Endothelial cell of umbilical vein (primary cell): ENCODE measurements around the gene EVC2. TPM values are rescaled to one million over a fixed set of nuclear protein-coding genes. Genes with fewer than 3 reads are reported as not detected.

Source experiments
- BruUV-seq: library from RNA; stranded (reverse); fragments of 400-500 nt; replicated peaks from 2 replicates; lab custom pipeline; 2021; lab: Mats Ljungman, UMichigan
- CTCF ChIA-PET: fragments of 300-600, 350-600 bp; sonication (Branson Sonifier 250); formaldehyde crosslinking; loops from one replicate; lab custom pipeline; 2021; ENCODE audit warnings: antibody characterized with exemption, inconsistent platforms; lab: Charles Lee
- POLR2A ChIA-PET: fragments of 300-600, 350-600 bp; sonication (Branson Sonifier 250); formaldehyde crosslinking; loops from one replicate; lab custom pipeline; 2021; ENCODE audit warnings: antibody characterized with exemption, inconsistent platforms; lab: Charles Lee
- DNase-seq: peaks from one replicate; pipeline ENCODE4 v3.0.0-alpha.2; 2011; ENCODE audit warnings: low read depth, low spot score
- FAIRE-seq: peaks from 2 replicates; lab custom pipeline; 2011; peaks lifted over from hg19 to GRCh38; lab: Jason Lieb, UNC
- H2AFZ ChIP-seq: 2 replicates; pipeline ENCODE4 v1.6.0; 2012; ENCODE audit warnings: low read depth, low read length, control low read depth, inconsistent platforms
- H3K27ac ChIP-seq: 2 replicates; pipeline ENCODE4 v1.5.1; 2011; ENCODE audit warnings: low read depth, mild to moderate bottlenecking, control low read depth, low read length, moderate library complexity; ENCODE audit not compliant: insufficient read depth
- H3K27me3 ChIP-seq, 2 experiments: 2 replicates each; pipeline versions ENCODE4 v1.6.0 to v1.6.1; 2011; ENCODE audit warnings: low read length in 2 of 2, mixed read lengths in 1 of 2; ENCODE audit not compliant: control insufficient read depth in 2 of 2, insufficient read depth in 2 of 2
- H3K36me3 ChIP-seq, 2 experiments: 2 replicates in 1 of 2; 3 replicates in 1 of 2; pipeline ENCODE4 v1.5.1; 2011; ENCODE audit warnings: low read length in 2 of 2, mild to moderate bottlenecking in 1 of 2, moderate library complexity in 1 of 2; ENCODE audit not compliant: control insufficient read depth in 2 of 2, insufficient read depth in 2 of 2; ENCODE audit errors: extremely low read depth in 1 of 2
- H3K4me1 ChIP-seq: 3 replicates; pipeline ENCODE4 v1.5.1; 2011; ENCODE audit warnings: mild to moderate bottlenecking, low read length; ENCODE audit not compliant: control insufficient read depth, insufficient read depth; ENCODE audit errors: extremely low read depth
- H3K4me2 ChIP-seq: 2 replicates; pipeline ENCODE4 v1.6.1; 2011; ENCODE audit warnings: low read length, control low read depth, mixed read lengths; ENCODE audit not compliant: insufficient read depth
- H3K4me3 ChIP-seq, 3 experiments: fragments of 200-600 bp in 1 of 3; sonication (generic), shearing (Covaris generic) in 1 of 3; replicated peaks in 1 of 3; 2 replicates each; pipeline ENCODE4 v1.5.1; 2011 to 2016; ENCODE audit warnings: control low read depth in 3 of 3, low read length in 3 of 3, mild to moderate bottlenecking in 2 of 3, inconsistent platforms in 1 of 3, low read depth in 1 of 3, moderate library complexity in 1 of 3; ENCODE audit not compliant: insufficient read depth in 1 of 3
- H3K79me2 ChIP-seq: 2 replicates; pipeline ENCODE4 v1.6.0; 2012; ENCODE audit warnings: low read length, inconsistent platforms; ENCODE audit not compliant: control insufficient read depth, insufficient read depth
- H3K9ac ChIP-seq: replicated peaks from 2 replicates; pipeline ENCODE3; 2011; ENCODE audit warnings: low read length, control low read depth; ENCODE audit not compliant: insufficient read depth; ENCODE audit errors: extremely low read depth
- H3K9me1 ChIP-seq: replicated peaks from 3 replicates; pipeline ENCODE4 v1.6.0; 2011; ENCODE audit warnings: mild to moderate bottlenecking, low read length; ENCODE audit not compliant: control insufficient read depth, insufficient read depth; ENCODE audit errors: extremely low read depth
- H3K9me3 ChIP-seq: replicated peaks from 2 replicates; pipeline ENCODE4 v1.5.1; 2012; ENCODE audit warnings: low read length, inconsistent platforms; ENCODE audit not compliant: control insufficient read depth, insufficient read depth
- H4K20me1 ChIP-seq: replicated peaks from 2 replicates; pipeline ENCODE3; 2011; ENCODE audit warnings: mild to moderate bottlenecking, low read length; ENCODE audit not compliant: control insufficient read depth, insufficient read depth; ENCODE audit errors: extremely low read depth
- EZH2 ChIP-seq: IDR thresholded peaks from 2 replicates; pipeline ENCODE4 v1.6.1; 2012; ENCODE audit warnings: borderline replicate concordance, low read depth, mild to moderate bottlenecking, moderate library complexity, low read length, inconsistent platforms; ENCODE audit not compliant: severe bottlenecking
- FOS ChIP-seq: IDR thresholded peaks from 2 replicates; pipeline ENCODE4 v1.6.1; 2011; ENCODE audit warnings: mild to moderate bottlenecking, low read length, moderate library complexity, borderline replicate concordance; ENCODE audit not compliant: insufficient read depth
- GATA2 ChIP-seq: IDR thresholded peaks from 2 replicates; pipeline ENCODE4 v1.7.0; 2011; ENCODE audit warnings: low read depth, mild to moderate bottlenecking, moderate library complexity, mixed read lengths, low read length; ENCODE audit not compliant: insufficient read length, insufficient read depth
- JUN ChIP-seq: IDR thresholded peaks from 2 replicates; pipeline ENCODE4 v1.6.1; 2011; ENCODE audit warnings: borderline replicate concordance, low read depth; ENCODE audit not compliant: insufficient read length, insufficient read depth
- MYC ChIP-seq: IDR thresholded peaks from one replicate; pipeline ENCODE4 v1.6.1; 2011; ENCODE audit warnings: mild to moderate bottlenecking, low read depth, low read length
- POLR2A ChIP-seq: IDR thresholded peaks from 2 replicates; pipeline ENCODE4 v1.6.1; 2012; ENCODE audit warnings: low read depth, mild to moderate bottlenecking, control low read depth, low read length
- POLR2AphosphoS5 ChIP-seq: IDR thresholded peaks from 2 replicates; pipeline ENCODE4 v1.6.1; 2012; ENCODE audit warnings: low read depth, mild to moderate bottlenecking, control low read depth, low read length, moderate library complexity; ENCODE audit not compliant: insufficient read depth
- dilution Hi-C: fragments of 300-500 bp; cut with MboI; formaldehyde crosslinking; loops from one replicate; pipeline ENCODE4 v1.15.0; 2019; ENCODE audit warnings: low sequenced_read_pairs; ENCODE audit not compliant: extremely low pct_ligation_motif_present
- intact Hi-C: fragments of 100-400 bp; cut with micrococcal nuclease; formaldehyde crosslinking; loops from one replicate; pipeline ENCODE4 v1.10.0; 2022
- polyA plus RNA-seq, 4 experiments: library from polyadenylated mRNA; depleted of rRNA in 3 of 4; stranded (reverse) in 3 of 4; unstranded in 1 of 4; fragments of >200 nt; gene quantifications; 2 replicates each; pipeline versions ENCODE4 v1.2.1 to v1.2.3, GENCODE V29; 2011 to 2012; ENCODE audit warnings: missing spikeins in 1 of 4
- total RNA-seq: library from RNA; stranded (reverse); gene quantifications from 2 replicates; pipeline ENCODE4 v1.2.3, GENCODE V29; 2021
- TF ChIP-seq, protein P1 (sequence below), 2 donors: IDR thresholded peaks; 1 replicate in 1 of 2; 2 replicates in 1 of 2; pipeline ENCODE4 v1.5.1; 2011; ENCODE audit warnings: low read length in 2 of 2, mild to moderate bottlenecking in 2 of 2, moderate library complexity in 2 of 2, control low read depth in 1 of 2, inconsistent platforms in 1 of 2, low read depth in 1 of 2; ENCODE audit not compliant: insufficient read depth in 1 of 2; ENCODE audit errors: extremely low read depth in 1 of 2
- TF ChIP-seq, protein P2 (sequence below): IDR thresholded peaks from 2 replicates; pipeline ENCODE4 v1.6.1; 2011; ENCODE audit not compliant: insufficient read depth, insufficient read length

Gene EVC2
- total and polyA plus RNA-seq, 2 donors (not counting 3 experiments of a cell fraction or from before 2014, with no cell fraction given) = 1.7 to 8.8 TPM

DNA sequence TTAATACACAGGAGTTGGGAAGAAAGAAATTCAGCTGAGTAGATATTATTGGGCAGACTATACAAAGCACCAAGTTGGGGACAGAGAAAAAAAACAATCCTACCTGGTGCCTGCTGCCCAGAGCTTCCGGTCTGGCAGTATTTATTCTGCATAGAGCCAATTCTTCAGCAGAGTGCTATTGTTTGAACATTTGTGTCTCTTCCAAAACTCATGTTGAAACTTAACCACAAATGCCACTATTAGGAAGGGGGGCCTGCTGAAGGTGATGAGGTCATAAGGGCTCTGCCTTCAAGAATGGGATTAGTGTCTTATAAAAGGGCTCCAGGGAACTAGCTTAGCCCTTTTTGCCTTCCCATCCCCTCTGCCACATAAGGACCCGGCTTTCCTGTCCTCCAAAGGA lies 136.2 kb downstream of the EVC2 start:
- no peaks in the 10 kb centered on the region for H3K79me2 ChIP-seq
- H3K4me3 ChIP-seq = no peak overlapping the region
- H3K27me3 ChIP-seq = no peaks in the 10 kb centered on the region
- no peaks in the 10 kb centered on the region for H3K4me1 ChIP-seq
- ChIA-PET CTCF (no interaction called here), POLR2A (no interaction called here)
- FAIRE-seq (no peak), DNase-seq (no peak)
- no peaks in the 10 kb centered on the region for H3K9me1 ChIP-seq
- H2AFZ ChIP-seq = no peak overlapping the region
- H3K9me3 ChIP-seq = no peaks in the 10 kb centered on the region
- H3K9ac ChIP-seq = no peak overlapping the region
- intact Hi-C loops (no loop called here), dilution Hi-C loops (no loop called here)
- no peak overlapping the region for H3K27ac ChIP-seq
- BruUV-seq = no TSS peak
- no peaks in the 10 kb centered on the region for H4K20me1 ChIP-seq
- H3K36me3 ChIP-seq = peaks cover 0 to 14% of the 10 kb centered on the region in 2 experiments
- TF ChIP-seq POLR2A = no peak
- TF ChIP-seq, protein P1, sequence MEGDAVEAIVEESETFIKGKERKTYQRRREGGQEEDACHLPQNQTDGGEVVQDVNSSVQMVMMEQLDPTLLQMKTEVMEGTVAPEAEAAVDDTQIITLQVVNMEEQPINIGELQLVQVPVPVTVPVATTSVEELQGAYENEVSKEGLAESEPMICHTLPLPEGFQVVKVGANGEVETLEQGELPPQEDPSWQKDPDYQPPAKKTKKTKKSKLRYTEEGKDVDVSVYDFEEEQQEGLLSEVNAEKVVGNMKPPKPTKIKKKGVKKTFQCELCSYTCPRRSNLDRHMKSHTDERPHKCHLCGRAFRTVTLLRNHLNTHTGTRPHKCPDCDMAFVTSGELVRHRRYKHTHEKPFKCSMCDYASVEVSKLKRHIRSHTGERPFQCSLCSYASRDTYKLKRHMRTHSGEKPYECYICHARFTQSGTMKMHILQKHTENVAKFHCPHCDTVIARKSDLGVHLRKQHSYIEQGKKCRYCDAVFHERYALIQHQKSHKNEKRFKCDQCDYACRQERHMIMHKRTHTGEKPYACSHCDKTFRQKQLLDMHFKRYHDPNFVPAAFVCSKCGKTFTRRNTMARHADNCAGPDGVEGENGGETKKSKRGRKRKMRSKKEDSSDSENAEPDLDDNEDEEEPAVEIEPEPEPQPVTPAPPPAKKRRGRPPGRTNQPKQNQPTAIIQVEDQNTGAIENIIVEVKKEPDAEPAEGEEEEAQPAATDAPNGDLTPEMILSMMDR (IDR thresholded peaks at IDR 0.05; ENCODE audit: extremely low read depth in 1 of 2, insufficient read depth in 1 of 2, low read depth in 1 of 2, low read length in 2 of 2) = no peak
- no peak for TF ChIP-seq MYC
- TF ChIP-seq POLR2AphosphoS5 = no peak
- no peak for TF ChIP-seq FOS
- TF ChIP-seq EZH2 = no peak
- no peak for TF ChIP-seq JUN
- TF ChIP-seq, protein P2, sequence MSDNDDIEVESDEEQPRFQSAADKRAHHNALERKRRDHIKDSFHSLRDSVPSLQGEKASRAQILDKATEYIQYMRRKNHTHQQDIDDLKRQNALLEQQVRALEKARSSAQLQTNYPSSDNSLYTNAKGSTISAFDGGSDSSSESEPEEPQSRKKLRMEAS = no peak
- TF ChIP-seq GATA2 = no peak
- no peak overlapping the region for H3K4me2 ChIP-seq
